T-cell (primary cell): ENCODE measurements around the gene FGF1. TPM values are rescaled to one million over a fixed set of nuclear protein-coding genes. Genes with fewer than 3 reads are reported as not detected.

ENCODE experiments used
- ATAC-seq, 4 experiments: fragments of 200-7000 bp in 3 of 4; fragments of 150-1000 bp in 1 of 4; cut with Tn5 transposase; replicated peaks in 1 of 4; 1 replicate in 3 of 4; 2 replicates in 1 of 4; pipeline ENCODE4 v1.10.0; 2021; ENCODE audit warnings: moderate library complexity in 3 of 4, mild to moderate bottlenecking in 2 of 4, moderate number of reproducible peaks in 1 of 4
- CTCF ChIA-PET, 2 donors: fragments of 300-600 bp; sonication (Branson Sonifier 250); formaldehyde crosslinking; loops; one replicate each; lab custom pipeline; 2022; ENCODE audit warnings: antibody characterized with exemption in 2 of 2; lab: Charles Lee
- POLR2A ChIA-PET, 2 donors: fragments of 300-600 bp; sonication (Branson Sonifier 250); formaldehyde crosslinking; loops; one replicate each; lab custom pipeline; 2022; ENCODE audit warnings: antibody characterized with exemption in 2 of 2; lab: Charles Lee
- DNase-seq, 35 experiments: peaks; one replicate each; pipeline versions ENCODE4 v3.0.0 to v3.0.0-alpha.2; 2013 to 2023
- H3K27ac ChIP-seq: one replicate; pipeline ENCODE4 v1.5.1; 2013; ENCODE audit warnings: low read length
- H3K27me3 ChIP-seq, 2 experiments: replicated peaks in 1 of 2; 1 replicate in 1 of 2; 2 replicates in 1 of 2; pipeline versions ENCODE4 v1.6.1 to v1.7.0; 2013; ENCODE audit warnings: low read length in 1 of 2, mixed read lengths in 1 of 2; ENCODE audit not compliant: control insufficient read depth in 2 of 2, insufficient read depth in 2 of 2; ENCODE audit errors: extremely low read depth in 1 of 2
- H3K36me3 ChIP-seq, 2 donors: 1 replicate in 1 of 2; 2 replicates in 1 of 2; pipeline versions ENCODE4 v1.6.1 to v1.7.0; 2013; ENCODE audit warnings: low read length in 1 of 2; ENCODE audit not compliant: control insufficient read depth in 2 of 2, insufficient read depth in 1 of 2; ENCODE audit errors: extremely low read depth in 1 of 2
- H3K4me1 ChIP-seq, 2 experiments: 1 replicate in 1 of 2; 2 replicates in 1 of 2; pipeline versions ENCODE4 v1.6.1 to v1.7.0; 2013; ENCODE audit warnings: low read length in 2 of 2, mixed read lengths in 1 of 2; ENCODE audit not compliant: insufficient read depth in 2 of 2, control insufficient read depth in 1 of 2; ENCODE audit errors: extremely low read depth in 1 of 2
- H3K4me3 ChIP-seq, 2 donors: 1 replicate in 1 of 2; 2 replicates in 1 of 2; pipeline versions ENCODE4 v1.5.1 to v1.7.0; 2013; ENCODE audit warnings: mild to moderate bottlenecking in 2 of 2, low read length in 1 of 2, moderate library complexity in 1 of 2; ENCODE audit not compliant: control insufficient read depth in 1 of 2; ENCODE audit errors: extremely low read depth in 1 of 2
- H3K9me3 ChIP-seq: 2 replicates; pipeline ENCODE4 v1.7.0; 2013
- H3K27ac Mint-ChIP-seq, 2 donors: one replicate each; pipeline ENCODE4 v1.8.0; 2020 to 2021; ENCODE audit warnings: mild to moderate bottlenecking in 2 of 2, mixed read lengths in 2 of 2
- H3K27me3 Mint-ChIP-seq, 2 donors: one replicate each; pipeline ENCODE4 v1.8.0; 2021 to 2022; ENCODE audit warnings: mixed read lengths in 2 of 2
- H3K36me3 Mint-ChIP-seq: one replicate; pipeline ENCODE4 v1.8.0; 2021; ENCODE audit warnings: mixed read lengths
- H3K4me1 Mint-ChIP-seq, 3 donors: one replicate each; pipeline ENCODE4 v1.8.0; 2020 to 2022; ENCODE audit warnings: mixed read lengths in 3 of 3, mild to moderate bottlenecking in 1 of 3
- H3K4me3 Mint-ChIP-seq, 3 donors: one replicate each; pipeline ENCODE4 v1.8.0; 2020 to 2022; ENCODE audit warnings: mild to moderate bottlenecking in 3 of 3, mixed read lengths in 3 of 3, moderate library complexity in 3 of 3
- H3K9me3 Mint-ChIP-seq, 3 donors: one replicate each; pipeline ENCODE4 v1.8.0; 2020 to 2022; ENCODE audit warnings: mixed read lengths in 3 of 3
- WGBS: methylation state at CpG from one replicate; pipeline ENCODE4 v1.1.5; 2013; ENCODE audit warnings: missing lambda C conversion rate; ENCODE audit not compliant: insufficient coverage; 5-methylcytosine and 5-hydroxymethylcytosine counted together
- total RNA-seq, 35 experiments: library from RNA in 6 of 35; stranded (reverse) in 6 of 35; fragments of 120-200 nt in 1 of 35; gene quantifications; one replicate each; pipeline versions ENCODE4 v1.2.1 to v1.2.4 and lab custom pipeline; 2013 to 2026

FGF1 gene
- total RNA-seq, 5 donors from 2014 or later (not counting 1 experiment from before 2014, with no cell fraction given), result not detected

- Histone ChIP-seq H3K9me3 (no peaks in the 10 kb centered on the region), H3K4me1 (peaks cover 0 to 2% of the 10 kb centered on the region in 2 experiments), H3K36me3 (no peaks in the 10 kb centered on the region), H3K27me3 (no peaks in the 10 kb centered on the region), H3K4me3 (no peak overlapping the region), H3K27ac (no peak overlapping the region)
- H3K4me3 Mint-ChIP-seq, result no peak overlapping the region
- peaks cover 0 to 2% (median 0%) of the 10 kb centered on the region in 3 donors for H3K4me1 Mint-ChIP-seq
- ATAC-seq (no peak), DNase-seq (no peak)
- ChIA-PET CTCF (interaction anchor here (0.5 to 1.9 kb wide), 15 partner anchors 14 to 738 kb away, joined by 3 to 9 read pairs (median 3); no protein-coding TSS in a partner anchor), POLR2A (interaction anchor here in 1 of 2 donors (0.5 kb wide), 1 partner anchor 372 kb away, joined by 3 read pairs; no protein-coding TSS in a partner anchor)
- H3K27me3 Mint-ChIP-seq, result peaks cover 0 to 1% of the 10 kb centered on the region in 2 donors
- 35% methylated on average over 2 of the region's 9 CpGs for WGBS
- H3K36me3 Mint-ChIP-seq, result no peaks in the 10 kb centered on the region
- H3K27ac Mint-ChIP-seq, result no peak overlapping the region
- no peaks in the 10 kb centered on the region for H3K9me3 Mint-ChIP-seq
Observed at GRCh38 chr5:142698447-142699183, 12.7 kb upstream of the FGF1 start.

GRCh38 chr5:142697356-142698255, 11.7 kb upstream of the FGF1 start:
- no peak overlapping the region for H3K27ac Mint-ChIP-seq
- CTCF ChIA-PET, result interaction anchor here (0.6 to 1.9 kb wide), 6 partner anchors 15 to 737 kb away, joined by 3 to 9 read pairs (median 4); no protein-coding TSS in a partner anchor
- H3K4me1 Mint-ChIP-seq, result peaks cover 0 to 2% (median 0%) of the 10 kb centered on the region in 3 donors
- no peak for DNase-seq
- H3K4me3 ChIP-seq, result no peak overlapping the region
- H3K27me3 Mint-ChIP-seq, result peaks cover 0 to 1% of the 10 kb centered on the region in 2 donors
- no peaks in the 10 kb centered on the region for H3K36me3 ChIP-seq
- no peaks in the 10 kb centered on the region for H3K27me3 ChIP-seq
- H3K27ac ChIP-seq, result no peak overlapping the region
- 57% methylated on average over 5 of the region's 8 CpGs for WGBS
- H3K9me3 ChIP-seq, result no peaks in the 10 kb centered on the region
- H3K4me3 Mint-ChIP-seq, result no peak overlapping the region
- H3K4me1 ChIP-seq, result peaks cover 0 to 2% of the 10 kb centered on the region in 2 experiments
- POLR2A ChIA-PET, result no interaction called here
- ATAC-seq, result no peak
- no peaks in the 10 kb centered on the region for H3K36me3 Mint-ChIP-seq
- no peaks in the 10 kb centered on the region for H3K9me3 Mint-ChIP-seq

- WGBS, result 47% methylated on average over 3 of the region's 3 CpGs
- Mint-ChIP-seq H3K27ac (no peak overlapping the region), H3K4me3 (no peak overlapping the region), H3K4me1 (peaks cover 0 to 2% (median 0%) of the 10 kb centered on the region in 3 donors), H3K27me3 (peaks cover 0 to 1% of the 10 kb centered on the region in 2 donors), H3K9me3 (no peaks in the 10 kb centered on the region), H3K36me3 (no peaks in the 10 kb centered on the region)
- H3K4me1 ChIP-seq, result peaks cover 0 to 2% of the 10 kb centered on the region in 2 experiments
- no peaks in the 10 kb centered on the region for H3K9me3 ChIP-seq
- CTCF ChIA-PET, result no interaction called here
- POLR2A ChIA-PET, result no interaction called here
- H3K27ac ChIP-seq, result no peak overlapping the region
- H3K4me3 ChIP-seq, result no peak overlapping the region
- no peaks in the 10 kb centered on the region for H3K27me3 ChIP-seq
- ATAC-seq (no peak), DNase-seq (no peak)
- no peaks in the 10 kb centered on the region for H3K36me3 ChIP-seq
Observed at GRCh38 chr5:142696379-142696778, 10.5 kb upstream of the FGF1 start.

GRCh38 chr5:142694092-142694856, 8.4 kb upstream of the FGF1 start:
- Histone ChIP-seq H3K36me3 (no peaks in the 10 kb centered on the region), H3K27ac (no peak overlapping the region), H3K9me3 (no peaks in the 10 kb centered on the region), H3K27me3 (peaks cover 0 to 3% of the 10 kb centered on the region in 2 experiments), H3K4me3 (no peak overlapping the region), H3K4me1 (peaks cover 0 to 2% of the 10 kb centered on the region in 2 experiments)
- Mint-ChIP-seq H3K9me3 (no peaks in the 10 kb centered on the region), H3K4me1 (peaks cover 0 to 2% (median 0%) of the 10 kb centered on the region in 3 donors), H3K27me3 (peaks cover 7 to 8% of the 10 kb centered on the region in 2 donors), H3K27ac (no peak overlapping the region), H3K4me3 (no peak overlapping the region), H3K36me3 (no peaks in the 10 kb centered on the region)
- ChIA-PET CTCF (interaction anchor here (0.7 to 1.0 kb wide), 2 partner anchors 76 to 704 kb away, joined by 3 to 4 read pairs; no protein-coding TSS in a partner anchor), POLR2A (no interaction called here)
- WGBS, result 95% methylated on average over 4 of the region's 7 CpGs
- no peak for DNase-seq
- no peak for ATAC-seq

- Mint-ChIP-seq H3K4me3 (no peak overlapping the region), H3K9me3 (no peaks in the 10 kb centered on the region), H3K36me3 (no peaks in the 10 kb centered on the region), H3K27ac (no peak overlapping the region), H3K27me3 (peaks cover 7 to 12% of the 10 kb centered on the region in 2 donors), H3K4me1 (no peaks in the 10 kb centered on the region)
- peaks cover 0 to 3% of the 10 kb centered on the region in 2 experiments for H3K27me3 ChIP-seq
- no peak overlapping the region for H3K27ac ChIP-seq
- 100% methylated on average over 1 of the region's 3 CpGs for WGBS
- H3K4me3 ChIP-seq, result no peak overlapping the region
- POLR2A ChIA-PET, result no interaction called here
- ATAC-seq (no peak), DNase-seq (no peak)
- H3K9me3 ChIP-seq, result no peaks in the 10 kb centered on the region
- CTCF ChIA-PET, result interaction anchor here in 1 of 2 donors (0.8 kb wide), 1 partner anchor 21 kb away, joined by 3 read pairs; no protein-coding TSS in a partner anchor
- no peaks in the 10 kb centered on the region for H3K36me3 ChIP-seq
- peaks cover 0 to under 1% of the 10 kb centered on the region in 2 experiments for H3K4me1 ChIP-seq
Observed at GRCh38 chr5:142692321-142692894, 6.5 kb upstream of the FGF1 start.
